DND-41 (cell line): ENCODE results near the gene MAN1A1.

Experiments
- ATAC-seq: fragments of 200-7000 bp; cut with Tn5 transposase; 3 replicates; pipeline ENCODE4 v1.9.1; 2021; ENCODE audit warnings: low read depth; ENCODE audit not compliant: insufficient read depth
- DNase-seq: peaks from one replicate; pipeline ENCODE4 v3.0.0-alpha.2; 2020
- H2AFZ ChIP-seq: 2 replicates; pipeline ENCODE4 v1.6.0; 2012; ENCODE audit warnings: low read depth, low read length
- H3K27ac ChIP-seq: 2 replicates; pipeline ENCODE4 v1.5.1; 2012; ENCODE audit warnings: low read length, inconsistent platforms
- H3K27me3 ChIP-seq: fragments of 200-600 bp; sonication (generic); 2 replicates; pipeline ENCODE4 v1.6.0; 2012; ENCODE audit warnings: low read length, mild to moderate bottlenecking, inconsistent platforms; ENCODE audit not compliant: insufficient read depth, poor library complexity
- H3K36me3 ChIP-seq: 2 replicates; pipeline ENCODE4 v1.5.1; 2012; ENCODE audit warnings: low read length, inconsistent platforms; ENCODE audit not compliant: insufficient read depth
- H3K4me1 ChIP-seq: 2 replicates; pipeline ENCODE4 v1.5.1; 2012; ENCODE audit warnings: mild to moderate bottlenecking, low read length; ENCODE audit not compliant: insufficient read depth
- H3K4me2 ChIP-seq: 2 replicates; pipeline ENCODE4 v1.6.0; 2012; ENCODE audit warnings: mild to moderate bottlenecking, moderate library complexity, low read length, inconsistent platforms; ENCODE audit not compliant: insufficient read depth
- H3K4me3 ChIP-seq, 2 experiments: fragments of 200-600 bp in 1 of 2; shearing (Covaris generic) in 1 of 2; 2 replicates each; pipeline ENCODE4 v1.5.1; 2012 to 2016; ENCODE audit warnings: inconsistent platforms in 2 of 2, low read length in 2 of 2, mild to moderate bottlenecking in 2 of 2, low read depth in 1 of 2, moderate library complexity in 1 of 2
- H3K79me2 ChIP-seq: 2 replicates; pipeline ENCODE4 v1.6.0; 2012; ENCODE audit warnings: low read length, inconsistent platforms; ENCODE audit not compliant: insufficient read depth
- H3K9ac ChIP-seq: 2 replicates; pipeline ENCODE4 v1.6.0; 2012; ENCODE audit warnings: low read depth, mild to moderate bottlenecking, inconsistent platforms, low read length, moderate library complexity
- H3K9me3 ChIP-seq: 2 replicates; pipeline ENCODE4 v1.5.1; 2012; ENCODE audit warnings: low read length, moderate library complexity, mild to moderate bottlenecking, inconsistent platforms; ENCODE audit not compliant: insufficient read depth, severe bottlenecking
- H4K20me1 ChIP-seq: 2 replicates; pipeline ENCODE4 v1.6.0; 2012; ENCODE audit warnings: low read length; ENCODE audit not compliant: insufficient read depth
- EZH2 ChIP-seq: IDR thresholded peaks from 3 replicates; pipeline ENCODE4 v1.6.1; 2012; ENCODE audit warnings: borderline replicate concordance, low read depth, mild to moderate bottlenecking, moderate library complexity, low read length, inconsistent platforms; ENCODE audit not compliant: severe bottlenecking
- TF ChIP-seq, protein P1 (sequence below): IDR thresholded peaks from 2 replicates; pipeline ENCODE4 v1.5.1; 2012; ENCODE audit warnings: borderline replicate concordance, low read length, moderate library complexity, mild to moderate bottlenecking; ENCODE audit not compliant: poor library complexity, severe bottlenecking; ENCODE audit errors: extremely low read depth

The MAN1A1 gene

GRCh38 chr6:119308048-119308570 lies 41.5 kb downstream of the MAN1A1 start:
- Histone ChIP-seq H3K4me1 (peaks cover 22% of the 10 kb centered on the region), H3K4me3 (no peak overlapping the region), H3K4me2 (no peak overlapping the region), H3K27me3 (no peaks in the 10 kb centered on the region), H3K79me2 (peaks cover 18% of the 10 kb centered on the region; the same call in 1 of the 2 replicates), H4K20me1 (peaks cover 11% of the 10 kb centered on the region; the same call in 1 of the 2 replicates), H2AFZ (no peak overlapping the region), H3K27ac (no peak overlapping the region), H3K9me3 (no peaks in the 10 kb centered on the region), H3K36me3 (no peaks in the 10 kb centered on the region), H3K9ac (no peak overlapping the region)
- TF ChIP-seq EZH2, result no peak
- TF ChIP-seq, protein P1, sequence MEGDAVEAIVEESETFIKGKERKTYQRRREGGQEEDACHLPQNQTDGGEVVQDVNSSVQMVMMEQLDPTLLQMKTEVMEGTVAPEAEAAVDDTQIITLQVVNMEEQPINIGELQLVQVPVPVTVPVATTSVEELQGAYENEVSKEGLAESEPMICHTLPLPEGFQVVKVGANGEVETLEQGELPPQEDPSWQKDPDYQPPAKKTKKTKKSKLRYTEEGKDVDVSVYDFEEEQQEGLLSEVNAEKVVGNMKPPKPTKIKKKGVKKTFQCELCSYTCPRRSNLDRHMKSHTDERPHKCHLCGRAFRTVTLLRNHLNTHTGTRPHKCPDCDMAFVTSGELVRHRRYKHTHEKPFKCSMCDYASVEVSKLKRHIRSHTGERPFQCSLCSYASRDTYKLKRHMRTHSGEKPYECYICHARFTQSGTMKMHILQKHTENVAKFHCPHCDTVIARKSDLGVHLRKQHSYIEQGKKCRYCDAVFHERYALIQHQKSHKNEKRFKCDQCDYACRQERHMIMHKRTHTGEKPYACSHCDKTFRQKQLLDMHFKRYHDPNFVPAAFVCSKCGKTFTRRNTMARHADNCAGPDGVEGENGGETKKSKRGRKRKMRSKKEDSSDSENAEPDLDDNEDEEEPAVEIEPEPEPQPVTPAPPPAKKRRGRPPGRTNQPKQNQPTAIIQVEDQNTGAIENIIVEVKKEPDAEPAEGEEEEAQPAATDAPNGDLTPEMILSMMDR, result no peak
- peak; percentile 58; the same call in 2 of the 3 replicates for ATAC-seq
- DNase-seq, result no peak

DNA sequence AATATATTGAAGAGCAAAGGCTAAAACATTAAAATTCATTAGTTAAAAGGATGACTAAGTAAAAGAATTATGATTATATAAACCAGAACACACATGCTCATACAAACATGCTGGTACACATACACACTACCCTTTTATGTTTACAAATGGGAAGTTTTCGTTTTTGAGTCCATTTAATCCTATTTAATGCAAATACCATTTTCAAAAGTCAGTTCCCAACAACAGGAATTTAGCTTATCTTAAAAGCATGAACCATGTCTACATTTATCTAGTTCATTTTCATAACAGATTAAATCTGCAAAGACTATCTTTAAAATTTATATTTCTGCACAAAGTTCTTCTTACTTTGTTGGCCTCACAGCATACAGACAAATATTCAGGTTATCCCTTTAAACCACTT lies 42.5 kb downstream of the MAN1A1 start:
- ATAC-seq (no peak), DNase-seq (no peak)
- Histone ChIP-seq H3K9me3 (no peaks in the 10 kb centered on the region), H3K4me3 (no peak overlapping the region), H2AFZ (no peak overlapping the region), H3K79me2 (peaks cover 10% of the 10 kb centered on the region; the same call in 1 of the 2 replicates), H3K36me3 (no peaks in the 10 kb centered on the region), H4K20me1 (peaks cover 3% of the 10 kb centered on the region; the same call in 1 of the 2 replicates), H3K27me3 (no peaks in the 10 kb centered on the region), H3K4me2 (no peak overlapping the region), H3K27ac (no peak overlapping the region), H3K4me1 (peaks cover 15% of the 10 kb centered on the region), H3K9ac (no peak overlapping the region)
- TF ChIP-seq, protein P1, result no peak
- TF ChIP-seq EZH2, result no peak

DNA sequence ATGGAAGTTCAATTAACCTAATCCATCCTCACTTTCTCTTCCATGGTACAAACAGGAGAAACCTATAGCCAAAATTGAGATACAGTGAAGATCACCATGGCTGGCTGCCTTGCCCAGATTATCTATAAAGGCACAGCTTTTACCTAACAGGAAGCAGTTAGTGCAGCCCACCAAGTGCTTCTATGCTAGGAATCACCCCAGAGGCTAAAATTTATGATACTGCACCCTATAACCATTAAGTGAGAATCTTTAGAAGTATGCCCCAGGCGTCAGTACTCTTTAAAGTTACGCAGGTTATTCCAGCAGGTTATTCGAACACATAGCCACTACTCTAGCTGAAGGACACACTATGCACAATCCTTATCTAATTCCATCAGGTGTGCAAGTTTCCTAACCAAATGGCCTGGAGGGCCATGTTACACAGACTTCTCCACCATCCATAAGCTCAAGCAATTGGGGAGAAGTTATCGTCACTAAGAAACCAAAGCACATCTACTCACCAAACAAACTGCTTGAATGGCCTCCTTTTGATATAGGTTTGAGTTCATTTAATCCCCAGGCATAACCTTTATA lies 43.1 kb downstream of the MAN1A1 start:
- H3K27me3 ChIP-seq, result no peaks in the 10 kb centered on the region
- no peak overlapping the region for H3K27ac ChIP-seq
- H4K20me1 ChIP-seq, result peaks cover 2% of the 10 kb centered on the region; the same call in 1 of the 2 replicates
- DNase-seq (no peak), ATAC-seq (no peak)
- no peaks in the 10 kb centered on the region for H3K9me3 ChIP-seq
- H3K36me3 ChIP-seq, result no peaks in the 10 kb centered on the region
- H3K79me2 ChIP-seq, result peaks cover 7% of the 10 kb centered on the region; the same call in 1 of the 2 replicates
- no peak overlapping the region for H3K4me2 ChIP-seq
- H2AFZ ChIP-seq, result no peak overlapping the region
- H3K4me1 ChIP-seq, result peaks cover 15% of the 10 kb centered on the region
- no peak overlapping the region for H3K9ac ChIP-seq
- no peak overlapping the region for H3K4me3 ChIP-seq
- TF ChIP-seq EZH2, result no peak
- TF ChIP-seq, protein P1, result no peak
